WERI-Rb-1 (cell line): ENCODE results near the gene GPR68.

ENCODE experiments used
- DNase-seq: peaks from one replicate; pipeline ENCODE4 v3.0.0-alpha.2; 2020
- H3K27ac ChIP-seq: fragments of 250-450 bp; sonication (Bioruptor Pico); 2 replicates; pipeline ENCODE4 v1.5.1; 2020; ENCODE audit warnings: mild to moderate bottlenecking, moderate library complexity
- H3K27me3 ChIP-seq: fragments of 250-450 bp; sonication (Bioruptor Pico); 2 replicates; pipeline ENCODE4 v1.5.1; 2021; ENCODE audit warnings: mild to moderate bottlenecking, low read depth, moderate library complexity; ENCODE audit not compliant: insufficient read depth, severe bottlenecking
- H3K36me3 ChIP-seq: fragments of 250-450 bp; sonication (Bioruptor Pico); 2 replicates; pipeline ENCODE4 v1.5.1; 2020; ENCODE audit warnings: mild to moderate bottlenecking, moderate library complexity
- H3K4me3 ChIP-seq: 2 replicates; pipeline ENCODE4 v1.5.1; 2011; ENCODE audit warnings: low read depth, mild to moderate bottlenecking, control low read depth, low read length
- H3K9me3 ChIP-seq: fragments of 250-450 bp; sonication (Bioruptor Pico); 2 replicates; pipeline ENCODE4 v1.5.1; 2021; ENCODE audit warnings: mild to moderate bottlenecking, moderate library complexity; ENCODE audit not compliant: severe bottlenecking
- TF ChIP-seq, protein P1 (sequence below): IDR thresholded peaks from 2 replicates; pipeline ENCODE4 v1.5.1; 2011; ENCODE audit warnings: low read depth, mild to moderate bottlenecking, control low read depth, inconsistent platforms, low read length

Gene GPR68

GRCh38 chr14:91290986-91291385, 46.5 kb upstream of the GPR68 start:
- peaks cover 85% of the 10 kb centered on the region for H3K36me3 ChIP-seq
- no peak for DNase-seq
- no peak overlapping the region for H3K4me3 ChIP-seq
- H3K27me3 ChIP-seq = no peaks in the 10 kb centered on the region
- TF ChIP-seq, protein P1, sequence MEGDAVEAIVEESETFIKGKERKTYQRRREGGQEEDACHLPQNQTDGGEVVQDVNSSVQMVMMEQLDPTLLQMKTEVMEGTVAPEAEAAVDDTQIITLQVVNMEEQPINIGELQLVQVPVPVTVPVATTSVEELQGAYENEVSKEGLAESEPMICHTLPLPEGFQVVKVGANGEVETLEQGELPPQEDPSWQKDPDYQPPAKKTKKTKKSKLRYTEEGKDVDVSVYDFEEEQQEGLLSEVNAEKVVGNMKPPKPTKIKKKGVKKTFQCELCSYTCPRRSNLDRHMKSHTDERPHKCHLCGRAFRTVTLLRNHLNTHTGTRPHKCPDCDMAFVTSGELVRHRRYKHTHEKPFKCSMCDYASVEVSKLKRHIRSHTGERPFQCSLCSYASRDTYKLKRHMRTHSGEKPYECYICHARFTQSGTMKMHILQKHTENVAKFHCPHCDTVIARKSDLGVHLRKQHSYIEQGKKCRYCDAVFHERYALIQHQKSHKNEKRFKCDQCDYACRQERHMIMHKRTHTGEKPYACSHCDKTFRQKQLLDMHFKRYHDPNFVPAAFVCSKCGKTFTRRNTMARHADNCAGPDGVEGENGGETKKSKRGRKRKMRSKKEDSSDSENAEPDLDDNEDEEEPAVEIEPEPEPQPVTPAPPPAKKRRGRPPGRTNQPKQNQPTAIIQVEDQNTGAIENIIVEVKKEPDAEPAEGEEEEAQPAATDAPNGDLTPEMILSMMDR = no peak
- no peak overlapping the region for H3K27ac ChIP-seq
- no peaks in the 10 kb centered on the region for H3K9me3 ChIP-seq

- Histone ChIP-seq H3K27me3 (no peaks in the 10 kb centered on the region), H3K36me3 (peaks cover 85% of the 10 kb centered on the region), H3K4me3 (no peak overlapping the region), H3K27ac (no peak overlapping the region), H3K9me3 (no peaks in the 10 kb centered on the region)
- no peak for DNase-seq
- TF ChIP-seq, protein P1 = no peak
These were observed 45.0 kb upstream of the GPR68 start for GRCh38 chr14:91289464-91289863.

DNA sequence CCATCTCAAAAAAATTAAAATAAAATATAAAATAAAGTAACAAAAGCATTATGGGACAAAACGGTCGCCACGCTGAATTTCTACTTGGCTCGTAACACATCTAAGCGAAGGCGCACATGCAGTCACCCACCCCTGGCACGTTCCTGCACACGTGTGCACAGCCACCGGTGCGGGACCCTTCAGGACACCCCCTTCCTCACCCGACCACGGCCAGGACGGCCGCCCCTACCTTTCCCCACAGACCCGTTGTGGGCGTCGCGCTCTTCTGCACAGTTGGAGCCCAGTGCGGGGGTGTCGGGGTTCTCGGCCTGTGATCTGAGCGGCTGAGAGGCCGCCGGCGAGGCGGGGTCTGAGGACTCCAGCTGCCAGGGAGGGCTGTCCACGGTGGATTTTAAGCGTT, 44.4 kb upstream of the GPR68 start:
- Histone ChIP-seq H3K27ac (no peak overlapping the region), H3K9me3 (no peaks in the 10 kb centered on the region), H3K36me3 (peaks cover 85% of the 10 kb centered on the region), H3K27me3 (no peaks in the 10 kb centered on the region), H3K4me3 (no peak overlapping the region)
- DNase-seq = no peak
- TF ChIP-seq, protein P1 = no peak

GRCh38 chr14:91286530-91286937, 42.0 kb upstream of the GPR68 start:
- no peaks in the 10 kb centered on the region for H3K9me3 ChIP-seq
- TF ChIP-seq, protein P1 = peak; percentile 69
- peaks cover 96% of the 10 kb centered on the region for H3K36me3 ChIP-seq
- DNase-seq = peak; percentile 81
- no peak overlapping the region for H3K27ac ChIP-seq
- H3K27me3 ChIP-seq = no peaks in the 10 kb centered on the region
- no peak overlapping the region for H3K4me3 ChIP-seq

DNA sequence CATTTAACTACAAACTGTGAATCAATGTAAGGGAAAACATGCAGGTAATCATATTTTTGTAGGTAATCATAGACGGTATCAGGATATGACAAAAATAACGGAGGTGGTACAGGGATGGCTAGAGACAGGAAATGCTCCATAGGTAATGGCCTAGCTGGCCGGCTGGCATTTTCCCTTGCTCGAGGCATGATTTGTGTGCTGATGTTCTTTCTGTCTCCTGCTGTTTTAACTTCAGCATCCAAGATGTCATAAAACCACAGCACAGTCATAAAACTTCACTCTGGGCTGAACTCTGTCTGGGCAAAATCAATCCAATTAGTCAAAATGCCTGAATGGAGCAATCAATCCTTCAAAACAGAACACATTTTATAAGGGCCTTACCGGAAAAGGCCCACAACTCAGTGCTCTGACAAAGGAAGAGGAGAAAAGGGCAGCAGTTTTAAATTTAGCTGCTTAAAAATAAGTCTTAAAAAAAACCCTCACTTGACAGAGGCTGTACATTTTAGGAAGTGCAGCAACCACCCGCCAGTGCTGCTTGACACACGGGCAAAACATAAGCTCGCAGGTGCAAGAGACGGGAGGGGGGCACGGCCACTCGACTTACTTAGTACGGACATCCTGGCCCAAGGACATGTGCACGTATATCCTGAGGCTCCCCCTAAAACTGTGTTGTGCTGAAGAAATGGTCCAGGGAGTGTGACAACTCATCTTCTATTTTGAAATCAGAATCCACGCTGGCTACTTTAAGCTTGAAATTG, 40.5 kb upstream of the GPR68 start:
- Histone ChIP-seq H3K4me3 (no peak overlapping the region), H3K27me3 (no peaks in the 10 kb centered on the region), H3K9me3 (no peaks in the 10 kb centered on the region), H3K36me3 (peaks cover 96% of the 10 kb centered on the region), H3K27ac (no peak overlapping the region)
- no peak for DNase-seq
- TF ChIP-seq, protein P1 = no peak
